K562 (cell line): ENCODE measurements around the gene FERMT3. TPM values are rescaled to one million over a fixed set of nuclear protein-coding genes. Genes with fewer than 3 reads are reported as not detected.
A peak's percentile ranks its signal among the peaks of the same experiment; 100 is the strongest.

Source experiments
- CCAR2 ChIP-seq: fragments of 200-400 bp; formaldehyde crosslinking; IDR thresholded peaks from 2 replicates; pipeline ENCODE4 v1.6.1; 2017; ENCODE audit warnings: mild to moderate bottlenecking, low read depth, low read length
- ETV6 ChIP-seq, 3 experiments: fragments of 150-350 bp in 1 of 3; sonication (generic) in 1 of 3; formaldehyde crosslinking in 1 of 3; IDR thresholded peaks; 2 replicates each; pipeline versions ENCODE4 v1.6.1 to v1.8.0; 2014 to 2022; ENCODE audit warnings: borderline replicate concordance in 2 of 3, low read depth in 2 of 3, antibody characterized with exemption in 1 of 3, low read length in 1 of 3, mild to moderate bottlenecking in 1 of 3, missing genetic modification reagents in 1 of 3
- FOXP4 ChIP-seq: sonication (generic); formaldehyde crosslinking; IDR thresholded peaks from 2 replicates; pipeline ENCODE4 v1.8.0; 2022; ENCODE audit warnings: mild to moderate bottlenecking, missing genetic modification reagents, borderline replicate concordance
- HMG20A ChIP-seq: fragments of 450-650 bp; formaldehyde crosslinking; conservative IDR thresholded peaks from 2 replicates; pipeline ENCODE4 v1.4.0; 2020; ENCODE audit warnings: mild to moderate bottlenecking, mixed read lengths
- HOMEZ ChIP-seq: fragments of 250-450 bp; sonication (Bioruptor Pico); IDR thresholded peaks from 2 replicates; pipeline ENCODE4 v1.4.0; 2020; ENCODE audit warnings: mild to moderate bottlenecking, moderate library complexity
- JUND ChIP-seq, 2 experiments: IDR thresholded peaks; 2 replicates in 1 of 2; 3 replicates in 1 of 2; pipeline ENCODE4 v1.6.1; 2011; ENCODE audit warnings: borderline replicate concordance in 2 of 2, low read depth in 2 of 2, low read length in 2 of 2, improper control_type of control experiment in 1 of 2, missing biosample characterization in 1 of 2, missing genetic modification characterization in 1 of 2, missing genetic modification reagents in 1 of 2
- KDM2B ChIP-seq: fragments of 250-450 bp; sonication (Bioruptor Pico); IDR thresholded peaks from 2 replicates; pipeline ENCODE4 v1.8.0; 2021; ENCODE audit warnings: mild to moderate bottlenecking, moderate library complexity
- NCOA1 ChIP-seq: fragments of 450-650 bp; IDR thresholded peaks from 2 replicates; pipeline ENCODE4 v1.6.1; 2016; ENCODE audit warnings: low read depth
- PHF20 ChIP-seq: fragments of 450-650 bp; IDR thresholded peaks from 2 replicates; pipeline ENCODE4 v1.6.1; 2018; ENCODE audit not compliant: partially characterized antibody
- PHF8 ChIP-seq: fragments of 200-600 bp; sonication (generic); IDR thresholded peaks from 2 replicates; pipeline ENCODE4 v1.6.1; 2012; ENCODE audit warnings: mixed run types, mild to moderate bottlenecking, inconsistent platforms, low read length, moderate library complexity, borderline replicate concordance
- PTBP1 ChIP-seq: fragments of 200-400 bp; formaldehyde crosslinking; IDR thresholded peaks from 2 replicates; pipeline ENCODE4 v1.6.1; 2017; ENCODE audit warnings: low read depth, low read length
- PTTG1 ChIP-seq: fragments of 450-650 bp; IDR thresholded peaks from 2 replicates; pipeline ENCODE4 v1.6.1; 2016; ENCODE audit warnings: low read depth, mild to moderate bottlenecking, missing genetic modification characterization, missing compliant biosample characterization
- RB1 ChIP-seq: fragments of 450-650 bp; IDR thresholded peaks from 2 replicates; pipeline ENCODE4 v1.6.1; 2017; ENCODE audit warnings: low read depth, mild to moderate bottlenecking
- RFX1 ChIP-seq: fragments of 450-650 bp; IDR thresholded peaks from 2 replicates; pipeline ENCODE4 v1.6.1; 2016; ENCODE audit warnings: mild to moderate bottlenecking, moderate library complexity
- THRB ChIP-seq: fragments of 450-650 bp; formaldehyde crosslinking; conservative IDR thresholded peaks from 2 replicates; pipeline ENCODE4 v1.4.0; 2022; ENCODE audit warnings: mild to moderate bottlenecking, missing genetic modification characterization
- ZNF143 ChIP-seq: sonication (generic); formaldehyde crosslinking; IDR thresholded peaks from 2 replicates; pipeline ENCODE4 v1.9.0; 2022; ENCODE audit warnings: mild to moderate bottlenecking, missing genetic modification reagents
- ZNF766 ChIP-seq: fragments of 200-800 bp; sonication (Bioruptor generic); conservative IDR thresholded peaks from 2 replicates; pipeline ENCODE4 v1.6.1; 2016; ENCODE audit warnings: missing genetic modification characterization, missing compliant biosample characterization
- ZZZ3 ChIP-seq: fragments of 450-650 bp; IDR thresholded peaks from 2 replicates; pipeline ENCODE4 v1.6.1; 2016; ENCODE audit warnings: antibody characterized with exemption, mild to moderate bottlenecking, moderate library complexity
- polyA plus RNA-seq, 8 experiments: library from polyadenylated mRNA; depleted of rRNA in 4 of 8; stranded (reverse) in 5 of 8; unstranded in 3 of 8; fragments of >200 nt; fragmentation: Nextera tagmentation in 2 of 8; fragmentation: Illumina TruSeq in 1 of 8; extraction: Ambion mirVana in 2 of 8; extraction: Trizol in 1 of 8; gene quantifications; 2 replicates each; pipeline versions ENCODE4 v1.2.1 to v1.2.3, GENCODE V29; 2011 to 2014; ENCODE audit warnings: inconsistent platforms in 1 of 8, missing spikeins in 1 of 8
- total RNA-seq, 7 experiments: library from RNA; depleted of rRNA in 6 of 7; stranded (reverse); fragments of >200 nt in 6 of 7; fragmentation: Illumina TruSeq in 2 of 7; extraction: Trizol in 2 of 7; gene quantifications; 2 replicates each; pipeline versions ENCODE4 v1.2.1 to v1.2.3, GENCODE V29; 2011 to 2021; ENCODE audit warnings: low replicate concordance in 1 of 7

FERMT3 gene
- total and polyA plus RNA-seq, 9 of the 15 experiments (the other 6 are each of a cell fraction or from before 2014, with no cell fraction given), result 3.2 to 275 (median 79.7) TPM

GRCh38 chr11:64165842-64166635, 40.5 kb upstream of the FERMT3 start, which contains the start of gene MACROD1 (continued):
- TF ChIP-seq KDM2B (CRISPR knock-in tag), result 0 out of 2 replicates have a peak, but pooled peaks have one; percentile 32
- TF ChIP-seq CCAR2, result no peak
- TF ChIP-seq ETV6 (IDR thresholded peaks at IDR 0.05; ENCODE audit: borderline replicate concordance in 1 of 2, low read depth in 2 of 2, low read length in 1 of 2), result no peak
- TF ChIP-seq ETV6 (CRISPR knock-in tag; IDR thresholded peaks at IDR 0.05; ENCODE audit: borderline replicate concordance), result no peak
- TF ChIP-seq THRB (CRISPR knock-in tag), result no peak
- TF ChIP-seq PTTG1 (tag), result no peak
- no peak for TF ChIP-seq RFX1
- TF ChIP-seq PHF8, result peak; percentile 74
- no peak for TF ChIP-seq ZZZ3
- peak; percentile 74; the same call in 1 of the 2 replicates for TF ChIP-seq ZNF766 (CRISPR knock-in tag)
- no peak for TF ChIP-seq HOMEZ (CRISPR knock-in tag)
- TF ChIP-seq FOXP4 (CRISPR knock-in tag), result peak; percentile 89; the same call in 1 of the 2 replicates
- TF ChIP-seq PHF20, result no peak
- no peak for TF ChIP-seq HMG20A (CRISPR knock-in tag)
- TF ChIP-seq JUND (IDR thresholded peaks at IDR 0.05; ENCODE audit: borderline replicate concordance, low read depth, low read length), result no peak
- TF ChIP-seq JUND (tag; IDR thresholded peaks at IDR 0.05; ENCODE audit: borderline replicate concordance, low read depth, low read length), result no peak
- no peak for TF ChIP-seq PTBP1
- TF ChIP-seq RB1, result no peak; the same call in 1 of the 2 replicates
- TF ChIP-seq ZNF143, result peak; percentile 86
- no peak for TF ChIP-seq NCOA1
